Cardiac muscle cell (in vitro differentiated cells and primary cell): Measurements from ENCODE around the gene AKAP1. TPM values are rescaled to one million over a fixed set of nuclear protein-coding genes. Genes with fewer than 3 reads are reported as not detected.

Experiments used
- DNase-seq, 2 donors: peaks; one replicate each; pipeline versions ENCODE4 v3.0.0 to v3.0.0-alpha.2; 2010 to 2017; ENCODE audit warnings: low read depth in 1 of 2, low spot score in 1 of 2
- H3K27ac ChIP-seq: fragments of 200-600 bp; sonication (generic); 2 replicates; pipeline ENCODE4 v1.5.1; 2016
- H3K27me3 ChIP-seq: fragments of 200-600 bp; sonication (generic); 2 replicates; pipeline ENCODE4 v1.6.0; 2016; ENCODE audit warnings: control low read depth
- H3K36me3 ChIP-seq: fragments of 200-600 bp; sonication (generic); 2 replicates; pipeline ENCODE4 v1.5.1; 2016; ENCODE audit warnings: control low read depth
- H3K4me1 ChIP-seq: fragments of 200-600 bp; sonication (generic); 2 replicates; pipeline ENCODE4 v1.8.1; 2017; ENCODE audit warnings: low read depth, mild to moderate bottlenecking, mixed run types
- H3K4me3 ChIP-seq: fragments of 200-600 bp; sonication (generic); 2 replicates; pipeline ENCODE4 v1.5.1; 2016; ENCODE audit warnings: mild to moderate bottlenecking
- H3K9me3 ChIP-seq: fragments of 200-600 bp; sonication (generic); 2 replicates; pipeline ENCODE4 v1.5.1; 2017; ENCODE audit warnings: low read depth, mild to moderate bottlenecking, control low read depth
- polyA plus RNA-seq: library from polyadenylated mRNA; unstranded; fragments of >200 nt; fragmentation: Nextera tagmentation; extraction: Ambion mirVana; gene quantifications from 2 replicates; pipeline ENCODE4 v1.2.1, GENCODE V29; 2016
- total RNA-seq: library from RNA; depleted of rRNA; stranded (reverse); fragments of >200 nt; gene quantifications from 2 replicates; pipeline ENCODE4 v1.2.3, GENCODE V29; 2016
- TF ChIP-seq, protein P1 (sequence below): IDR thresholded peaks from 2 replicates; pipeline ENCODE4 v1.5.1; 2012; ENCODE audit warnings: low read depth, mild to moderate bottlenecking, low read length

AKAP1 gene
- total and polyA plus RNA-seq, 2 experiments from 2014 or later: 35.3 to 81.4 TPM

DNA sequence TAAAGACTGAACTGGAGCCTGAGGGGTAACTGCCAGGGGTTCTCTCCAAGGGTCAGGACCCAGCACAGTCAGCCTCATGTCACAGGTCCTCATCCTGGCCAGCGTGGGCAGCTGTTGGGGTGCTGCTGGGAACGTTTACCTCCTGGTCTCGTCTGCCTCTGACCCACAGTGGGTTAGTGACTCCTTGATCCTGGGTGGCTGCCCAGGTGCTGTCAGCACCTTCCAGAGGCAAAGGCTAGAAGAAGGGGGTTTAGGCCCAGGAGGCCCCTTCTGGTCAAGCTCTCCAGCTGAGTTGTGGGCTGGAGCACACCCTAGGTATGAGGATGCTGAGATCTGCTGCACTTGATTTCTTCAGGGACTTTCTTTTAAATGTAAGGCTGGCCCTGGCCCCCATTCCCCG, 30.3 kb downstream of the AKAP1 start:
- no peak for DNase-seq
- H3K4me3 ChIP-seq: no peak overlapping the region
- no peaks in the 10 kb centered on the region for H3K27me3 ChIP-seq
- peaks cover 9% of the 10 kb centered on the region for H3K4me1 ChIP-seq
- peaks cover 15% of the 10 kb centered on the region for H3K36me3 ChIP-seq
- TF ChIP-seq, protein P1, sequence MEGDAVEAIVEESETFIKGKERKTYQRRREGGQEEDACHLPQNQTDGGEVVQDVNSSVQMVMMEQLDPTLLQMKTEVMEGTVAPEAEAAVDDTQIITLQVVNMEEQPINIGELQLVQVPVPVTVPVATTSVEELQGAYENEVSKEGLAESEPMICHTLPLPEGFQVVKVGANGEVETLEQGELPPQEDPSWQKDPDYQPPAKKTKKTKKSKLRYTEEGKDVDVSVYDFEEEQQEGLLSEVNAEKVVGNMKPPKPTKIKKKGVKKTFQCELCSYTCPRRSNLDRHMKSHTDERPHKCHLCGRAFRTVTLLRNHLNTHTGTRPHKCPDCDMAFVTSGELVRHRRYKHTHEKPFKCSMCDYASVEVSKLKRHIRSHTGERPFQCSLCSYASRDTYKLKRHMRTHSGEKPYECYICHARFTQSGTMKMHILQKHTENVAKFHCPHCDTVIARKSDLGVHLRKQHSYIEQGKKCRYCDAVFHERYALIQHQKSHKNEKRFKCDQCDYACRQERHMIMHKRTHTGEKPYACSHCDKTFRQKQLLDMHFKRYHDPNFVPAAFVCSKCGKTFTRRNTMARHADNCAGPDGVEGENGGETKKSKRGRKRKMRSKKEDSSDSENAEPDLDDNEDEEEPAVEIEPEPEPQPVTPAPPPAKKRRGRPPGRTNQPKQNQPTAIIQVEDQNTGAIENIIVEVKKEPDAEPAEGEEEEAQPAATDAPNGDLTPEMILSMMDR: no peak
- H3K9me3 ChIP-seq: no peaks in the 10 kb centered on the region
- no peak overlapping the region for H3K27ac ChIP-seq

DNA sequence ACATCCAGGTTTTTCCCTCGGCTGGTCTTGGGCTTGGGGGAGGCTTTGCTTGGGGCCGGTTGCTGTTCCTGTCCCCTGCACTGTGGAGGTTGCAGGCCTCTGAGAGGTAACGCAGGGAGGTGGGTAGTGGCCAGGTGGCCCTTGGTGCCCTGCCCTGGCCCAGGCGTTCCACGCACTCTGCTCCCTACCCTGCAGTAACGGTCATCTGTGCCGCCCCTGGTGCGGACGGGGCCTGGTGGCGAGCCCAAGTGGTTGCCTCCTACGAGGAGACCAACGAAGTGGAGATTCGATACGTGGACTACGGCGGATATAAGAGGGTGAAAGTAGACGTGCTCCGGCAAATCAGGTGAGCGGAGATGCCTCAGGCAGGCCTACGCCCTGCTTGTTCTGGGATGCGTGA, 30.9 kb downstream of the AKAP1 start:
- Histone ChIP-seq H3K4me1 (peaks cover 4% of the 10 kb centered on the region), H3K27ac (no peak overlapping the region), H3K36me3 (peaks cover 19% of the 10 kb centered on the region), H3K27me3 (no peaks in the 10 kb centered on the region), H3K4me3 (no peak overlapping the region), H3K9me3 (no peaks in the 10 kb centered on the region)
- TF ChIP-seq, protein P1: no peak
- no peak for DNase-seq

DNA sequence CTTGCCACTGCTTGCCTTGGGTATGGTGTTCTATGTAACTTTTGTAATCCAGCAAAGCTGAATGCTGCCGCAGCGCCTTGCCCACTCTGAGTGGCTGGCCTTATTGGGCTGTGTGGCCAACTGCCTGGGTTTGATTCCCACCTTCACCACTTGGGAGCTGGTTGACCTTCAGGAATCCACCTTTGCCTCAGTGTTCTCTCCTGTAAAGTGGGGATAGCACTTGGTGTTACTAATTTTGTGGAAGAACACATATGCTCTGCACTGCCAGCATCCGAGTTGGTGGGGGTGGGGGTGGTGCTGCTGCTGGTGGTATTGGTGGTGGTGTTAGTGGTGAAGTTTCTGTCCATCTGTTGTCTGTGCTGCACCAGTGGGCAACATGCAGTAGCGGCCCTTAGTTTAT, 32.8 kb downstream of the AKAP1 start:
- TF ChIP-seq, protein P1: no peak

DNA sequence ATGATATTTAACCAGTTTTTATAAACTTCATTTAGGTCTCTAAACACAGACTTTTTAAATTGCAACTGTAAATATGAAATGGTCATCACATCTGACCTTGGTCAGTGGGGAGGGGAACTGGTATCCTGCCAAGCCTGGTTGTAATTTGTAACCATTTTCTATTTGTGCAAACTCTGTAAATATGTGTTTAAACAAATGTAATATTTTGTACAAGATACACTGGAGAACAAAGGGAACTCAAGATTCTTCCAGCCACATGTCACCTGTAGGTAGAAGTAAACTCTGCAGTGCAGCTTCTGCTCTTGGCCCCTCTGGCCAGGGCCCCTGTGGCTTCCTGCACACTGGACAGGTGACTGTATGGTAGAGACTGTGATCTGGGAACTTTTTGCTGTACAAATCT, 35.8 kb downstream of the AKAP1 start:
- H3K4me3 ChIP-seq: no peak overlapping the region
- H3K27me3 ChIP-seq: no peaks in the 10 kb centered on the region
- TF ChIP-seq, protein P1: no peak
- no peaks in the 10 kb centered on the region for H3K4me1 ChIP-seq
- H3K9me3 ChIP-seq: no peaks in the 10 kb centered on the region
- DNase-seq: no peak
- H3K36me3 ChIP-seq: peaks cover 10% of the 10 kb centered on the region
- no peak overlapping the region for H3K27ac ChIP-seq

More for the DNA sequence above, 32.8 kb downstream of the AKAP1 start:
- no peaks in the 10 kb centered on the region for H3K27me3 ChIP-seq
- no peaks in the 10 kb centered on the region for H3K9me3 ChIP-seq
- no peak overlapping the region for H3K4me3 ChIP-seq
- H3K36me3 ChIP-seq: peaks cover 17% of the 10 kb centered on the region
- DNase-seq: no peak
- no peak overlapping the region for H3K27ac ChIP-seq
- H3K4me1 ChIP-seq: no peaks in the 10 kb centered on the region

DNA sequence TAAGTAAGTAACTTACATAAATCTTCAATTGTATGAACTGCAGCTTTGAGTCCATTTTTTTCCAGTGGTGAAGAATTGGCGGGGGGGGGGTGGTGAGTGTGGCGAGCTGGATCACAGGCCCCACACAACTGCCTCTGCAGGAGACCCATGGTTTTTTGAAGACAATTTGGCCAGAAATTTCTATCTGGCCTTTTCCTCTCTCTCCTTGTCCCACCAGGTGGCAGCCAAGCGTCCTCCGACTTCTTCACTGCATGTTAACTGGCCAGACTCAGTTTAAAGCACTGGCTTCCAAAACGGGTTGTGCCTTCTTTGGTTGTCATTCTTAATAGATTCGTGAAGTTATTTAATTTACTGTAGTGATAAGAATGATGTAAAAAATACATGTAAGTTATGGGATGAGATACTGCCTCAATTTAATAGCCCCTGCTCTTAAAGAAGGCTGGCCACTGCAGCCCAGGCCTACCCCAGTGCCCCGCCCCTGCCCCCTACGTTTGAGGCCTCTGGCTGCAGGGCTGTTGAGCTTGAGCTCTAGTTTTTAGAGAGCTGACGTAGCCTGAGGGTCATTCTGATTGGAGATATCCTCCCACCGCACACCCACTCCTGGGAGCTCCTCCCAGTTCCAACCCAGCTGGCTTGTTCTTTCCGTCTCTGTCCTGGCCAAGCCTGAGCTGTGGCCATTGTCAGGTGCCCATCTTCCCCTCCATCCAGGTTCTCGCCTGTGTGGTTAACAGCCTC, 36.4 kb downstream of the AKAP1 start:
- TF ChIP-seq, protein P1: peak; percentile 73
- Histone ChIP-seq H3K36me3 (peaks cover 10% of the 10 kb centered on the region), H3K27me3 (no peaks in the 10 kb centered on the region), H3K9me3 (no peaks in the 10 kb centered on the region), H3K4me3 (no peak overlapping the region), H3K27ac (no peak overlapping the region), H3K4me1 (no peaks in the 10 kb centered on the region)
- DNase-seq: peak; percentile 56 to 65
